H9 (cell line): Measurements from ENCODE around the gene CDC25B. TPM values are rescaled to one million over a fixed set of nuclear protein-coding genes. Genes with fewer than 3 reads are reported as not detected.

Experiments
- DNase-seq: peaks from one replicate; pipeline ENCODE4 v3.0.0-alpha.2; 2017
- H2AFZ ChIP-seq: one replicate; pipeline ENCODE4 v1.6.1; 2013; ENCODE audit warnings: mild to moderate bottlenecking, low read length, control low read depth, moderate library complexity
- H2AK5ac ChIP-seq: 2 replicates; pipeline ENCODE4 v1.6.1; 2013; ENCODE audit warnings: low read length, control low read depth, mixed read lengths; ENCODE audit not compliant: insufficient read length
- H2BK120ac ChIP-seq: one replicate; pipeline ENCODE4 v1.6.1; 2013; ENCODE audit warnings: low read depth, mild to moderate bottlenecking, low read length, control low read depth, inconsistent platforms; ENCODE audit not compliant: poor library complexity, severe bottlenecking
- H2BK12ac ChIP-seq: 2 replicates; pipeline ENCODE4 v1.6.1; 2013; ENCODE audit warnings: low read length, control low read depth, mixed read lengths, low read depth; ENCODE audit not compliant: insufficient read length
- H2BK15ac ChIP-seq: 2 replicates; pipeline ENCODE4 v1.6.1; 2013; ENCODE audit warnings: low read depth, low read length, control low read depth
- H2BK20ac ChIP-seq: one replicate; pipeline ENCODE4 v1.6.1; 2013; ENCODE audit warnings: low read depth, mild to moderate bottlenecking, low read length, control low read depth, inconsistent platforms; ENCODE audit not compliant: poor library complexity, severe bottlenecking
- H2BK5ac ChIP-seq: 2 replicates; pipeline ENCODE4 v1.6.1; 2013; ENCODE audit warnings: low read length, control low read depth, mixed read lengths; ENCODE audit not compliant: insufficient read length
- H3K14ac ChIP-seq: 2 replicates; pipeline ENCODE4 v1.6.1; 2013; ENCODE audit warnings: low read length, control low read depth; ENCODE audit not compliant: insufficient read depth
- H3K18ac ChIP-seq: 2 replicates; pipeline ENCODE4 v1.6.1; 2013; ENCODE audit warnings: low read depth, mild to moderate bottlenecking, mixed read lengths, low read length, control low read depth; ENCODE audit not compliant: insufficient read length
- H3K23ac ChIP-seq: 2 replicates; pipeline ENCODE4 v1.6.1; 2013; ENCODE audit warnings: low read length, control low read depth, mixed read lengths, low read depth; ENCODE audit not compliant: insufficient read length
- H3K23me2 ChIP-seq: 2 replicates; pipeline ENCODE4 v1.6.1; 2013; ENCODE audit warnings: low read depth, mild to moderate bottlenecking, mixed read lengths, low read length, control low read depth; ENCODE audit not compliant: insufficient read length, poor library complexity, severe bottlenecking
- H3K27ac ChIP-seq: 2 replicates; pipeline ENCODE4 v1.5.1; 2013; ENCODE audit warnings: low read length, control low read depth, mixed read lengths, low read depth; ENCODE audit not compliant: insufficient read length
- H3K27me3 ChIP-seq: 2 replicates; pipeline ENCODE4 v1.6.1; 2013; ENCODE audit warnings: low read length, control low read depth, inconsistent platforms; ENCODE audit not compliant: insufficient read depth
- H3K4ac ChIP-seq: 2 replicates; pipeline ENCODE4 v1.6.1; 2013; ENCODE audit warnings: low read depth, mild to moderate bottlenecking, control low read depth, inconsistent platforms, low read length, moderate library complexity
- H3K4me1 ChIP-seq: 2 replicates; pipeline ENCODE4 v1.6.1; 2013; ENCODE audit warnings: low read length, control low read depth, inconsistent platforms; ENCODE audit not compliant: insufficient read depth
- H3K4me2 ChIP-seq: 2 replicates; pipeline ENCODE4 v1.6.1; 2013; ENCODE audit warnings: low read length, control low read depth, mixed read lengths; ENCODE audit not compliant: insufficient read length, insufficient read depth
- H3K56ac ChIP-seq: 2 replicates; pipeline ENCODE4 v1.6.1; 2013; ENCODE audit warnings: low read depth, mild to moderate bottlenecking, mixed read lengths, low read length, control low read depth; ENCODE audit not compliant: insufficient read length
- H3K79me1 ChIP-seq: 2 replicates; pipeline ENCODE4 v1.6.1; 2013; ENCODE audit warnings: low read depth, mild to moderate bottlenecking, moderate library complexity, low read length, control low read depth, inconsistent platforms; ENCODE audit not compliant: insufficient read depth, poor library complexity, severe bottlenecking
- H3K79me2 ChIP-seq: 2 replicates; pipeline ENCODE4 v1.6.1; 2013; ENCODE audit warnings: low read length, control low read depth, inconsistent platforms; ENCODE audit not compliant: insufficient read depth
- H3K9ac ChIP-seq: 2 replicates; pipeline ENCODE4 v1.6.1; 2013; ENCODE audit warnings: low read length, control low read depth, mixed read lengths; ENCODE audit not compliant: insufficient read length; ENCODE audit errors: extremely low read depth
- H3K9me3 ChIP-seq: one replicate; pipeline ENCODE4 v1.6.1; 2013; ENCODE audit warnings: low read depth, low read length, inconsistent platforms; ENCODE audit not compliant: control insufficient read depth
- H3T11ph ChIP-seq: one replicate; pipeline ENCODE4 v1.6.1; 2013; ENCODE audit warnings: mild to moderate bottlenecking, low read length, control low read depth, inconsistent platforms
- H4K20me1 ChIP-seq: one replicate; pipeline ENCODE4 v1.6.1; 2013; ENCODE audit not compliant: control insufficient read depth, insufficient read length, insufficient read depth
- H4K5ac ChIP-seq: 2 replicates; pipeline ENCODE4 v1.6.1; 2013; ENCODE audit warnings: low read depth, mild to moderate bottlenecking, mixed read lengths, low read length, control low read depth; ENCODE audit not compliant: insufficient read length
- H4K8ac ChIP-seq: replicated peaks from 2 replicates; pipeline ENCODE4 v1.6.1; 2013; ENCODE audit warnings: low read length, control low read depth, mixed read lengths, low read depth; ENCODE audit not compliant: insufficient read length
- H4K91ac ChIP-seq: 2 replicates; pipeline ENCODE4 v1.6.1; 2013; ENCODE audit warnings: low read depth, mild to moderate bottlenecking, moderate library complexity, mixed read lengths, low read length, control low read depth; ENCODE audit not compliant: insufficient read length
- H3K27ac Mint-ChIP-seq, 3 experiments: 2 replicates in 2 of 3; 3 replicates in 1 of 3; pipeline ENCODE4 v1.8.0; 2020 to 2021; ENCODE audit warnings: mixed read lengths in 3 of 3, mild to moderate bottlenecking in 1 of 3, moderate library complexity in 1 of 3
- H3K27me3 Mint-ChIP-seq: 2 replicates; pipeline ENCODE4 v1.8.0; 2021; ENCODE audit warnings: low read depth, mild to moderate bottlenecking, moderate library complexity, mixed read lengths
- H3K36me3 Mint-ChIP-seq, 3 experiments: 2 replicates in 2 of 3; 3 replicates in 1 of 3; pipeline ENCODE4 v1.8.0; 2020 to 2021; ENCODE audit warnings: low read depth in 3 of 3, mixed read lengths in 3 of 3; ENCODE audit not compliant: insufficient read depth in 1 of 3
- H3K4me1 Mint-ChIP-seq, 2 experiments: 2 replicates each; pipeline ENCODE4 v1.8.0; 2020; ENCODE audit warnings: mixed read lengths in 2 of 2
- H3K4me3 Mint-ChIP-seq, 2 experiments: 2 replicates in 1 of 2; 3 replicates in 1 of 2; pipeline ENCODE4 v1.8.0; 2020 to 2021; ENCODE audit warnings: mild to moderate bottlenecking in 2 of 2, mixed read lengths in 2 of 2, moderate library complexity in 1 of 2
- H3K9me3 Mint-ChIP-seq, 2 experiments: 2 replicates in 1 of 2; 3 replicates in 1 of 2; pipeline ENCODE4 v1.8.0; 2020; ENCODE audit warnings: mild to moderate bottlenecking in 2 of 2, mixed read lengths in 2 of 2, moderate library complexity in 1 of 2
- CTCF ChIP-seq: fragments of 200-600 bp; sonication (generic); conservative IDR thresholded peaks from 3 replicates; pipeline ENCODE4 v1.8.0; 2021; ENCODE audit warnings: antibody characterized with exemption, mild to moderate bottlenecking
- WGBS: extraction: QIAGEN DNeasy Blood & Tissue Kit; methylation state at CpG from one replicate; pipeline ENCODE4 v1.1.7; 2013; ENCODE audit warnings: missing lambda C conversion rate, low lambda C conversion rate, mixed read lengths; ENCODE audit not compliant: insufficient read length; ENCODE audit errors: extremely low coverage; 5-methylcytosine and 5-hydroxymethylcytosine counted together
- total RNA-seq: library from RNA; stranded (reverse); gene quantifications from 2 replicates; pipeline ENCODE4 v1.2.1, GENCODE V29; 2021

The CDC25B gene
- total RNA-seq, 1 experiment from 2014 or later, result 24.0 TPM

- H4K5ac ChIP-seq, result no peak overlapping the region
- Mint-ChIP-seq H3K4me1 (peaks cover 24 to 37% of the 10 kb centered on the region in 2 experiments), H3K27ac (peak overlapping the region in 1 of 3 experiments; percentile 67; a peak in 2 of 7 replicates), H3K4me3 (peak overlapping the region in 1 of 2 experiments; percentile 46; a peak in 1 of 5 replicates), H3K9me3 (no peaks in the 10 kb centered on the region), H3K36me3 (peaks cover 5 to 12% (median 8%) of the 10 kb centered on the region in 3 experiments), H3K27me3 (peaks cover 37% of the 10 kb centered on the region)
- no peak overlapping the region for H2BK20ac ChIP-seq
- H3K9me3 ChIP-seq, result no peaks in the 10 kb centered on the region
- H2AFZ ChIP-seq, result no peak overlapping the region
- no peak overlapping the region for H2AK5ac ChIP-seq
- H3K79me1 ChIP-seq, result no peaks in the 10 kb centered on the region
- no peak overlapping the region for H3K4ac ChIP-seq
- H3K27ac ChIP-seq, result no peak overlapping the region
- no peak overlapping the region for H2BK12ac ChIP-seq
- no peak overlapping the region for H2BK120ac ChIP-seq
- H3K9ac ChIP-seq, result no peak overlapping the region
- no peaks in the 10 kb centered on the region for H3K79me2 ChIP-seq
- peaks cover 2% of the 10 kb centered on the region; the same call in 1 of the 2 replicates for H3K27me3 ChIP-seq
- no peak overlapping the region for H3K4me2 ChIP-seq
- H4K20me1 ChIP-seq, result no peaks in the 10 kb centered on the region
- peaks cover 13% of the 10 kb centered on the region for H3K23me2 ChIP-seq
- H4K91ac ChIP-seq, result no peak overlapping the region
- H2BK15ac ChIP-seq, result no peak overlapping the region
- H3K18ac ChIP-seq, result no peak overlapping the region
- no peaks in the 10 kb centered on the region for H3K4me1 ChIP-seq
- WGBS, result no CpG with 5 or more reads among the region's 2 CpGs
- no peak overlapping the region for H3K14ac ChIP-seq
- H4K8ac ChIP-seq, result no peak overlapping the region
- DNase-seq, result no peak
- no peak overlapping the region for H2BK5ac ChIP-seq
- no peak overlapping the region for H3K56ac ChIP-seq
- H3K23ac ChIP-seq, result no peak overlapping the region
- no peak overlapping the region for H3T11ph ChIP-seq
- 0 out of 3 replicates have a peak, but pooled peaks have one; percentile 11 for TF ChIP-seq CTCF
These were observed 13.0 kb upstream of the CDC25B start for GRCh38 chr20:3783068-3783489.
